ENCODE data around the gene USP43. TPM values are rescaled to one million over a fixed set of nuclear protein-coding genes. Genes with fewer than 3 reads are reported as not detected.
"Not testable (repeated sequence)": the region's sequence is repeated elsewhere in the genome, so short reads cannot be mapped to it uniquely, and the experiment has no call there.

USP43 gene
- total RNA-seq, 2 experiments from 2014 or later = 0.08 to 0.17 TPM

GRCh38 chr17:9661027-9661426 lies 15.7 kb downstream of the USP43 start:
- TF ChIP-seq CTCF (IDR thresholded peaks at IDR 0.05) = no peak
- no peaks in the 10 kb centered on the region for H3K36me3 Mint-ChIP-seq (ENCODE audit: low read depth)
- ATAC-seq (ENCODE audit: poor library complexity) = no peak
- no peak overlapping the region for H3K4me3 Mint-ChIP-seq
- H3K4me1 Mint-ChIP-seq (ENCODE audit: low read depth) = no peaks in the 10 kb centered on the region
- H3K27ac Mint-ChIP-seq = no peak overlapping the region
- intact Hi-C loops (cut with DNase I, micrococcal nuclease) = no loop called here
- H3K4me1 ChIP-seq (ENCODE audit: insufficient read depth, low read length) = no peaks in the 10 kb centered on the region
- no peak for DNase-seq
- no peaks in the 10 kb centered on the region for H3K9me3 Mint-ChIP-seq
- ChIA-PET CTCF (no interaction called here), POLR2A (no interaction called here)
- no peaks in the 10 kb centered on the region for H3K27me3 ChIP-seq (ENCODE audit: control insufficient read depth in 1 of 2, insufficient read depth in 2 of 2, low read length in 2 of 2)
- no peak overlapping the region for H3K4me3 ChIP-seq (ENCODE audit: low read length)
- peaks cover 23% of the 10 kb centered on the region for H3K27me3 Mint-ChIP-seq
- H3K9me3 ChIP-seq (ENCODE audit: control insufficient read depth in 1 of 2, insufficient read depth in 1 of 2, low read length in 2 of 2) = no peaks in the 10 kb centered on the region
- H3K27ac ChIP-seq (ENCODE audit: low read depth in 1 of 2, low read length in 2 of 2) = no peak overlapping the region
- no peaks in the 10 kb centered on the region for H3K36me3 ChIP-seq (ENCODE audit: insufficient read depth, low read length)

- ATAC-seq (ENCODE audit: poor library complexity); H3K4me3 Mint-ChIP-seq; DNase-seq; H3K9me3 ChIP-seq (ENCODE audit: control insufficient read depth in 1 of 2, insufficient read depth in 1 of 2, low read length in 2 of 2); H3K4me1 ChIP-seq (ENCODE audit: insufficient read depth, low read length); H3K36me3 ChIP-seq (ENCODE audit: insufficient read depth, low read length); CTCF ChIA-PET; H3K4me1 Mint-ChIP-seq (ENCODE audit: low read depth); H3K36me3 Mint-ChIP-seq (ENCODE audit: low read depth); H3K27ac ChIP-seq (ENCODE audit: low read depth in 1 of 2, low read length in 2 of 2); intact Hi-C loops (cut with DNase I, micrococcal nuclease); H3K9me3 Mint-ChIP-seq; H3K4me3 ChIP-seq (ENCODE audit: low read length); POLR2A ChIA-PET; H3K27ac Mint-ChIP-seq; H3K27me3 ChIP-seq (ENCODE audit: control insufficient read depth in 1 of 2, insufficient read depth in 2 of 2, low read length in 2 of 2): not testable (repeated sequence)
- H3K27me3 Mint-ChIP-seq = peaks cover 17% of the 10 kb centered on the region
Observed at GRCh38 chr17:9663511-9663910, 18.2 kb downstream of the USP43 start.

- intact Hi-C loops (cut with DNase I, micrococcal nuclease) = no loop called here
Observed at GRCh38 chr17:9666461-9667050, 21.2 kb downstream of the USP43 start.

More at GRCh38 chr17:9666461-9667050, 21.2 kb downstream of the USP43 start:
- Mint-ChIP-seq H3K4me1 (ENCODE audit: low read depth) (no peaks in the 10 kb centered on the region), H3K27me3 (peaks cover 27% of the 10 kb centered on the region), H3K27ac (no peak overlapping the region), H3K4me3 (no peak overlapping the region), H3K9me3 (no peaks in the 10 kb centered on the region), H3K36me3 (ENCODE audit: low read depth) (no peaks in the 10 kb centered on the region)
- Histone ChIP-seq H3K27me3 (ENCODE audit: control insufficient read depth in 1 of 2, insufficient read depth in 2 of 2, low read length in 2 of 2) (peaks cover 0 to 4% of the 10 kb centered on the region in 2 experiments), H3K4me1 (ENCODE audit: insufficient read depth, low read length) (no peaks in the 10 kb centered on the region), H3K27ac (ENCODE audit: low read depth in 1 of 2, low read length in 2 of 2) (no peak overlapping the region), H3K9me3 (ENCODE audit: control insufficient read depth in 1 of 2, insufficient read depth in 1 of 2, low read length in 2 of 2) (no peaks in the 10 kb centered on the region), H3K4me3 (ENCODE audit: low read length) (no peak overlapping the region), H3K36me3 (ENCODE audit: insufficient read depth, low read length) (no peaks in the 10 kb centered on the region)
- no peak for TF ChIP-seq CTCF (IDR thresholded peaks at IDR 0.05)
- POLR2A ChIA-PET = no interaction called here
- ATAC-seq (ENCODE audit: poor library complexity) = no peak
- DNase-seq = peak in 2 of 14 experiments; percentile 5 to 17
- CTCF ChIA-PET = no interaction called here
